ENCODE results near the gene PRG3.

- TF ChIP-seq REST (IDR thresholded peaks at IDR 0.05; ENCODE audit: insufficient read depth in 1 of 2, low read depth in 2 of 2, low read length in 2 of 2) (no peak), SIN3A (IDR thresholded peaks at IDR 0.05; ENCODE audit: borderline replicate concordance, insufficient read depth, low read length) (no peak)
Observed at GRCh38 chr11:57424137-57424791, 43.3 kb upstream of the PRG3 start.
